ENCODE measurements around the gene TRIM33.

TRIM33 gene

DNA sequence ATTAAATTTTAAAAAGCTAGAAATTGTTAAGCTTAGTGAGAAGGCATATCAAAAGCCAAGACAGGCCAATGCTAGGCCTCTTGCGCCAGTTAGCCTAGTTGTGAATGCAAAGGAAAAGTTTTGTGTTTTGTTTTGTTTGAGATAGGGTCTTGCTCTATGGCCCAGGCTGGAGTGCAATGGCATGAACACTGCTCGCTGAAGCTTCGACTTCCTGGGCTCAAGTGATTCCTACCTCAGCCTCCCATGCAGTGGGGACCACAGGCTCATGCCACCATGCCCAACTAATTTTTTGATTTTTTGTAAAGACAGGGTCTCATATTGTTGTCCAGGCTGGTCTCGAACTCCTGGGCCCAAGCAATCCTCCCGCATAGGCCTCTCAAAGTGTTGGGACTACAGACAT, 40.3 kb downstream of the TRIM33 start:
- TF ChIP-seq, protein P1, sequence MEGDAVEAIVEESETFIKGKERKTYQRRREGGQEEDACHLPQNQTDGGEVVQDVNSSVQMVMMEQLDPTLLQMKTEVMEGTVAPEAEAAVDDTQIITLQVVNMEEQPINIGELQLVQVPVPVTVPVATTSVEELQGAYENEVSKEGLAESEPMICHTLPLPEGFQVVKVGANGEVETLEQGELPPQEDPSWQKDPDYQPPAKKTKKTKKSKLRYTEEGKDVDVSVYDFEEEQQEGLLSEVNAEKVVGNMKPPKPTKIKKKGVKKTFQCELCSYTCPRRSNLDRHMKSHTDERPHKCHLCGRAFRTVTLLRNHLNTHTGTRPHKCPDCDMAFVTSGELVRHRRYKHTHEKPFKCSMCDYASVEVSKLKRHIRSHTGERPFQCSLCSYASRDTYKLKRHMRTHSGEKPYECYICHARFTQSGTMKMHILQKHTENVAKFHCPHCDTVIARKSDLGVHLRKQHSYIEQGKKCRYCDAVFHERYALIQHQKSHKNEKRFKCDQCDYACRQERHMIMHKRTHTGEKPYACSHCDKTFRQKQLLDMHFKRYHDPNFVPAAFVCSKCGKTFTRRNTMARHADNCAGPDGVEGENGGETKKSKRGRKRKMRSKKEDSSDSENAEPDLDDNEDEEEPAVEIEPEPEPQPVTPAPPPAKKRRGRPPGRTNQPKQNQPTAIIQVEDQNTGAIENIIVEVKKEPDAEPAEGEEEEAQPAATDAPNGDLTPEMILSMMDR (IDR thresholded peaks at IDR 0.05; ENCODE audit: low read length, missing control alignments) = no peak
- DNase-seq (ENCODE audit: low read depth) = no peak
- no peak overlapping the region for H3K4me3 ChIP-seq (replicated peaks; ENCODE audit: low read depth, low read length)

DNA sequence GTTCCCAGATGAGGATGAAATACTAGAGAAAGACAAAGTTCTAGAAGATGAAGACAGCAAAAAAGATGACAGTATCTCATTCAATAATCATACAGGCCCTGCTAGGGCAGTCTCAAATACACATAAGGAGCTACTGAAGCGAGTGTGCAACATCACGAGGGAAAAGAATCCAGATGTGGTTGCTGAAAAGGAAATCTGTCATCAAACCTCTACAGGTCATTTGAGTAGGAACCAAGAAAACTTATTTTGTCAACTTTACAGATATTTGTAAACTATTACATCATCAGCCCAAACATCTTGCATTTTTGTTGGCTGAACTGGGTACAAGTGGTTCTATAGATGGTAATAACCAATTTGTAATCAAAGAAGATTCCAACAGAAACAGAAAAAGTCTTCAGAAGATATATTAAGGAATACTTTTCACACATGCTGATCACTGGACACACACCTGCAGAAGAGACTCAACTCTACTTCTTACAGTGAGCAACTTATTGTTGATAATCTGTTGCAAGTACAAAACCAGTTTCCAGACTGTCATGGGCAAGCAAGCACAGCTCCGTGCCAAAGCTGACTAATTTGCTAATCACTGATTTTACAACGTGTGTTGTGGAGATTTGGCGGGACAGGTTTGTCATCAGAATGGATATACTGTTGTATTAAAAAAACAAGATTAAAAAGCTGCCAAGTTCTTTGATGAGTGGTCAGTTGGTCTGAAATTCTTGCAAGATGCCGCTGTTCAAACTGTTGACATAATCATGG, 42.1 kb downstream of the TRIM33 start:
- peak; percentile 33 for DNase-seq (ENCODE audit: low read depth)
- TF ChIP-seq, protein P1 (IDR thresholded peaks at IDR 0.05; ENCODE audit: low read length, missing control alignments) = no peak
- no peak overlapping the region for H3K4me3 ChIP-seq (replicated peaks; ENCODE audit: low read depth, low read length)

DNA sequence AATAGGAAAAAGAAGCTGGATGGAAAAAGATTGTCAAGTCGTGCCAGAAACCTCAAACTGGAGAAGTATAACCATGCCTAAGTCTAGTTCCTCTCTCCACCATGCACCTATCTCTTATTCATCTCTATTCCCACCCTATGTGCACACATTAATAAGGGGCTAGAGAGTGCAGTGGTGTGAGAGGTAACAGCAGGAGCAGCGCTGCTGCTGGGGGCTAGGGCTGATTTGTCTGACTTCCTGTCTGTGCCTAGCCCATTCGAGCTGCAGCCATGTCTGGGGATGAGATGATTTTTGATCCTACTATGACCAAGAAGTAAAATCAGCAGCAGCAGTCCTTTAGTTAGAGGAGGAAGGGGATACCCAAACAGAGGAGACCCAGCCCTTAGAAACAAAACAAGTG, 43.0 kb downstream of the TRIM33 start:
- no peak for DNase-seq (ENCODE audit: low read depth)
- H3K4me3 ChIP-seq (replicated peaks; ENCODE audit: low read depth, low read length) = no peak overlapping the region
- TF ChIP-seq, protein P1 (IDR thresholded peaks at IDR 0.05; ENCODE audit: low read length, missing control alignments) = no peak

DNA sequence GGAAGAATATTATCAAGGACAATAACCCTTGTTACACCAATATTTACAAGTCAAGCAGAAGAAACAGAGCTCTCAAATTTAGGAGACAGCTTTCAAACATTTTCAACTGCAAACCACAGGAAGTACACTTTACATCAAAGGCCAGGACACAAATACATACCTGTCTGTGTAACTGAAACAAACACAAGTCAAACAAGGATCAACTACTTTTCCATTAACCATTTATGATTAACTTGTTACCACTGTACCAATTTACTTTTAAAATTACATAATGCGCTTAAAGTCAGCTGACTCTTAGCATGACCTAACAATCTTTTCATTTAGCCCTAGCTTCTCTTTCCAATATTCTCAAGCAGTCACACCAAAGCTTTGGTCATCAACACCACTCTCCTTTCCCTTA, 43.5 kb downstream of the TRIM33 start:
- no peak for DNase-seq (ENCODE audit: low read depth)
- H3K4me3 ChIP-seq (replicated peaks; ENCODE audit: low read depth, low read length) = no peak overlapping the region

DNA sequence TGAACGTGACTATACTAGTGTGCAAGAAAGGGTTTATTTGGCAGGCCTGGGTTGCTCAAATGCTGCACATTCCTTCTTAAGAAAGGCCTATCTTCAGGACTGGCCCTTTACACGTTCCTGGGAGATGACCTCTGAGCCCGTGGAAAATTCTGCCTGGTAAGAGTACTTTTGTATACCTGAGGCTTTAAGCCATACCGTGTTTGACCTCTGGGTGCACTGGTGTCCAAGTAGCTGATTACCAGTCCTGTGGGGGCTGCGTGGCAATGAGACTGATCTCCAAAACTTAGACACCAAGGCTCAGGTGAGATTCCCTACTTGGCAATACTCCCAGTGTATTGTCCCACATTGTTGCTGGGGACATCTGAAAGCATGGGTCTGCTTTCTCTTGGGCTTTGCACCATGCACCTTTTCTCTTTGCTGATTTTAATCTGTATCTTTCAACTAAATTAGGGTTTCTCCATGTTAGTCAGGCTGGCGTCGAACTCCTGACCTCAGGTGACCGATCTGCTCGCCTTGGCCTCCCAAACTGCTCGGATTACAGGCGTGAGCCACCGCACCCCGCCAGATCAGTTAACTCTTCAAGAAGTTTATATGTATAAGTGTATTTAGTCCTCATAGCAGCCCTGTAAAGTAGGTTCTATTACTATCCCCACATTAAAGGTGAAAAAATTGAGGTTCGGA, 44.5 kb downstream of the TRIM33 start:
- no peak for DNase-seq (ENCODE audit: low read depth)
- TF ChIP-seq, protein P1 (IDR thresholded peaks at IDR 0.05; ENCODE audit: low read length, missing control alignments) = no peak
- no peak overlapping the region for H3K4me3 ChIP-seq (replicated peaks; ENCODE audit: low read depth, low read length)

More for the DNA sequence above, 43.5 kb downstream of the TRIM33 start:
- TF ChIP-seq, protein P1 (IDR thresholded peaks at IDR 0.05; ENCODE audit: low read length, missing control alignments) = no peak

DNA sequence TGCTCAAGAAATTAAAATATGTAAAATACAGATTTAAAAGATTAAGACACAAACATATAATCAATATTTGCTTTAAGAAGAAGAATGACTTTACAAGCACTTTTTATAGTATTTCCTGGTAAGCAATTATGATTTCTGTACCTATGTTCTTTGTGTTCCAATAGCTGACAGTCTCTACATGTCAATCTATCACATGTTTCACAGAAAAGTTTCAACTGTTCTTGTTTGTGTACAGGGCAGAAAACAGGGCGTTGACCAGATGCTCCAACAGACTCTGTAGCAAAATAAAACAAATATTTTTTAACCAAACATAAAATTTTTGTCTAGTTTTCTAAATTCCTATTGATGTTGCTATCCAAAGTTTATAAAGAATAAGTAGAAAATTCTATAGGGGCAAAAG, 48.0 kb downstream of the TRIM33 start:
- no peak overlapping the region for H3K4me3 ChIP-seq (replicated peaks; ENCODE audit: low read depth, low read length)
- DNase-seq (ENCODE audit: low read depth) = no peak
- TF ChIP-seq, protein P1 (IDR thresholded peaks at IDR 0.05; ENCODE audit: low read length, missing control alignments) = no peak
